ENCODE results near the gene MEDAG.

GRCh38 chr13:30900952-30901749, 4.9 kb upstream of the MEDAG start:
- no peak for TF ChIP-seq CTCF (optimal IDR thresholded peaks at IDR 0.05 in 1 of 3, IDR thresholded peaks at IDR 0.05 in 1 of 3, conservative IDR thresholded peaks at IDR 0.05 in 1 of 3; ENCODE audit: extremely low read depth in 1 of 3, insufficient read depth in 2 of 3, low read length in 3 of 3)
- TF ChIP-seq EZH2 (IDR thresholded peaks at IDR 0.05; ENCODE audit: low read length), result no peak
